Small intestine (tissue), 7 donors: ENCODE data around the gene CFAP46. TPM values are rescaled to one million over a fixed set of nuclear protein-coding genes. Genes with fewer than 3 reads are reported as not detected.

Source experiments
- DNase-seq, 2 donors: peaks; one replicate each; pipeline versions ENCODE4 v3.0.0 to v3.0.0-alpha.2; 2013
- FAIRE-seq: peaks from 2 replicates; lab custom pipeline; 2012; peaks lifted over from hg19 to GRCh38; lab: Jason Lieb, UNC
- H3K27ac ChIP-seq, 3 donors: one replicate each; pipeline ENCODE4 v1.5.1; 2013; ENCODE audit warnings: low read length in 2 of 3, mild to moderate bottlenecking in 2 of 3, control low read depth in 1 of 3, inconsistent platforms in 1 of 3, low read depth in 1 of 3, moderate library complexity in 1 of 3
- H3K27me3 ChIP-seq, 3 donors: one replicate each; pipeline ENCODE4 v1.6.1; 2013; ENCODE audit warnings: low read length in 3 of 3, inconsistent platforms in 1 of 3; ENCODE audit not compliant: control insufficient read depth in 3 of 3, insufficient read depth in 3 of 3
- H3K36me3 ChIP-seq, 3 donors: one replicate each; pipeline ENCODE4 v1.6.1; 2013; ENCODE audit warnings: low read length in 3 of 3, inconsistent platforms in 1 of 3, low read depth in 1 of 3, mild to moderate bottlenecking in 1 of 3, moderate library complexity in 1 of 3; ENCODE audit not compliant: control insufficient read depth in 3 of 3, insufficient read depth in 2 of 3
- H3K4me1 ChIP-seq, 3 donors: one replicate each; pipeline ENCODE4 v1.6.1; 2013; ENCODE audit warnings: low read length in 2 of 3, inconsistent platforms in 1 of 3, low read depth in 1 of 3, mild to moderate bottlenecking in 1 of 3, moderate library complexity in 1 of 3; ENCODE audit not compliant: control insufficient read depth in 3 of 3, insufficient read depth in 2 of 3
- H3K4me3 ChIP-seq, 3 donors: one replicate each; pipeline ENCODE4 v1.5.1; 2013; ENCODE audit warnings: low read length in 3 of 3, control low read depth in 1 of 3, inconsistent platforms in 1 of 3, low read depth in 1 of 3, mild to moderate bottlenecking in 1 of 3, moderate library complexity in 1 of 3
- H3K9me3 ChIP-seq, 2 donors: one replicate each; pipeline ENCODE4 v1.6.1; 2013; ENCODE audit warnings: low read depth in 1 of 2, low read length in 1 of 2; ENCODE audit not compliant: control insufficient read depth in 2 of 2, insufficient read depth in 1 of 2
- WGBS, 3 donors: extraction: QIAGEN DNeasy Blood & Tissue Kit; methylation state at CpG; one replicate each; pipeline ENCODE4 v1.1.7; 2013; 5-methylcytosine and 5-hydroxymethylcytosine counted together
- polyA plus RNA-seq, 4 donors: library from polyadenylated mRNA; stranded (reverse) in 3 of 4; unstranded in 1 of 4; fragments of 200-250 nt in 3 of 4; fragments of 120-200 nt in 1 of 4; gene quantifications; one replicate each; pipeline versions ENCODE4 v1.2.1 to v1.2.3, GENCODE V29; 2013
- donor health status: healthy with polysubstance abuse.
- donor health status: control.
- donor health status: control.
- donor health status: Bipolar disorder and iron deficiency.
- donor health status: healthy.

Gene CFAP46
- polyA plus RNA-seq, 4 donors: 0.27 to 0.43 TPM; not detected in 2

GRCh38 chr10:132808383-132809231, 133.8 kb downstream of the CFAP46 start:
- Histone ChIP-seq H3K27me3 (no peaks in the 10 kb centered on the region), H3K4me1 (no peaks in the 10 kb centered on the region), H3K4me3 (no peak overlapping the region), H3K36me3 (no peaks in the 10 kb centered on the region), H3K9me3 (no peaks in the 10 kb centered on the region), H3K27ac (no peak overlapping the region)
- DNase-seq (no peak), FAIRE-seq (no peak)
- WGBS, 3 donors: 56 to 66% (median 61%) methylated on average over 39 to 42 of the region's 42 CpGs

- no peak overlapping the region for H3K27ac ChIP-seq
- no peak overlapping the region for H3K4me3 ChIP-seq
- no peaks in the 10 kb centered on the region for H3K36me3 ChIP-seq
- DNase-seq: no peak
- FAIRE-seq: no peak
- 79 to 90% (median 81%) methylated on average over 22 to 27 of the region's 27 CpGs for WGBS, 3 donors
- no peaks in the 10 kb centered on the region for H3K9me3 ChIP-seq
- no peaks in the 10 kb centered on the region for H3K27me3 ChIP-seq
- H3K4me1 ChIP-seq: no peaks in the 10 kb centered on the region
Observed at GRCh38 chr10:132807621-132808049, 134.7 kb downstream of the CFAP46 start.

GRCh38 chr10:132806561-132807003, 135.8 kb downstream of the CFAP46 start:
- FAIRE-seq (no peak), DNase-seq (no peak)
- Histone ChIP-seq H3K36me3 (no peaks in the 10 kb centered on the region), H3K27ac (no peak overlapping the region), H3K4me1 (no peaks in the 10 kb centered on the region), H3K4me3 (no peak overlapping the region), H3K27me3 (peaks cover 0 to 2% (median 0%) of the 10 kb centered on the region in 3 donors), H3K9me3 (peaks cover 0 to 6% of the 10 kb centered on the region in 2 donors)
- 82 to 84% (median 84%) methylated on average over 25 of the region's 25 CpGs for WGBS, 3 donors

GRCh38 chr10:132806110-132806509, 136.3 kb downstream of the CFAP46 start:
- Histone ChIP-seq H3K4me1 (no peaks in the 10 kb centered on the region), H3K4me3 (no peak overlapping the region), H3K27me3 (peaks cover 0 to 2% (median 0%) of the 10 kb centered on the region in 3 donors), H3K36me3 (no peaks in the 10 kb centered on the region), H3K9me3 (peaks cover 0 to 6% of the 10 kb centered on the region in 2 donors), H3K27ac (no peak overlapping the region)
- 65 to 78% (median 77%) methylated on average over 7 of the region's 7 CpGs for WGBS, 3 donors
- DNase-seq (no peak), FAIRE-seq (no peak)

- Histone ChIP-seq H3K4me3 (no peak overlapping the region), H3K36me3 (no peaks in the 10 kb centered on the region), H3K27ac (no peak overlapping the region), H3K4me1 (no peaks in the 10 kb centered on the region), H3K27me3 (peaks cover 0 to 2% (median 0%) of the 10 kb centered on the region in 3 donors), H3K9me3 (peaks cover 0 to 6% of the 10 kb centered on the region in 2 donors)
- DNase-seq: no peak
- WGBS, 3 donors: 63 to 77% (median 64%) methylated on average over 20 to 21 of the region's 21 CpGs
- FAIRE-seq: no peak
Observed at GRCh38 chr10:132805599-132805998, 136.8 kb downstream of the CFAP46 start.

GRCh38 chr10:132804785-132805426, 137.5 kb downstream of the CFAP46 start:
- FAIRE-seq: no peak

GRCh38 chr10:132804287-132804686, 138.1 kb downstream of the CFAP46 start:
- Histone ChIP-seq H3K36me3 (no peaks in the 10 kb centered on the region), H3K27ac (no peak overlapping the region), H3K9me3 (peaks cover 0 to 6% of the 10 kb centered on the region in 2 donors), H3K4me1 (no peaks in the 10 kb centered on the region), H3K4me3 (no peak overlapping the region), H3K27me3 (peaks cover 0 to 2% (median 0%) of the 10 kb centered on the region in 3 donors)
- no peak for FAIRE-seq
- DNase-seq: no peak
- 82 to 94% (median 86%) methylated on average over 11 of the region's 11 CpGs for WGBS, 3 donors

More at GRCh38 chr10:132804785-132805426, 137.5 kb downstream of the CFAP46 start:
- 38 to 67% (median 53%) methylated on average over 22 to 23 of the region's 23 CpGs for WGBS, 3 donors
- H3K9me3 ChIP-seq: peaks cover 0 to 6% of the 10 kb centered on the region in 2 donors
- no peak overlapping the region for H3K27ac ChIP-seq
- H3K4me1 ChIP-seq: no peaks in the 10 kb centered on the region
- DNase-seq: no peak
- H3K4me3 ChIP-seq: no peak overlapping the region
- peaks cover 0 to 2% (median 0%) of the 10 kb centered on the region in 3 donors for H3K27me3 ChIP-seq
- H3K36me3 ChIP-seq: no peaks in the 10 kb centered on the region

GRCh38 chr10:132803416-132804210, 138.8 kb downstream of the CFAP46 start:
- Histone ChIP-seq H3K4me3 (no peak overlapping the region), H3K9me3 (peaks cover 0 to 6% of the 10 kb centered on the region in 2 donors), H3K27ac (no peak overlapping the region), H3K4me1 (no peaks in the 10 kb centered on the region), H3K36me3 (no peaks in the 10 kb centered on the region), H3K27me3 (peaks cover 0 to 2% (median 0%) of the 10 kb centered on the region in 3 donors)
- WGBS, 3 donors: 72 to 85% (median 79%) methylated on average over 26 to 34 of the region's 34 CpGs
- DNase-seq (no peak), FAIRE-seq (no peak)
